Measurements from ENCODE around the gene FERD3L. TPM values are rescaled to one million over a fixed set of nuclear protein-coding genes. Genes with fewer than 3 reads are reported as not detected.

Gene FERD3L
- total and polyA plus RNA-seq, 3 donors from 2014 or later: not detected

- Histone ChIP-seq H3K27ac (no peak overlapping the region), H3K4me1 (peaks cover 4% of the 10 kb centered on the region), H3K9me3 (no peaks in the 10 kb centered on the region), H3K27me3 (no peaks in the 10 kb centered on the region), H3K4me3 (no peak overlapping the region), H3K36me3 (ENCODE audit: low read depth, missing control alignments) (no peaks in the 10 kb centered on the region)
- 42 to 45% methylated on average over 2 of the region's 2 CpGs for WGBS, 2 donors
- DNase-seq: no peak
- intact Hi-C loops (cut with DNase I; ENCODE audit: low total_unique reads): no loop called here
- no peak for TF ChIP-seq POLR2A (IDR thresholded peaks at IDR 0.05)
- no peak for TF ChIP-seq CTCF (IDR thresholded peaks at IDR 0.05)
Observed at GRCh38 chr7:19114551-19114855, 30.7 kb downstream of the FERD3L start.

GRCh38 chr7:19113855-19114550 lies 31.2 kb downstream of the FERD3L start:
- Histone ChIP-seq H3K27ac (no peak overlapping the region), H3K27me3 (no peaks in the 10 kb centered on the region), H3K4me3 (no peak overlapping the region), H3K36me3 (ENCODE audit: low read depth, missing control alignments) (no peaks in the 10 kb centered on the region), H3K4me1 (peaks cover 4% of the 10 kb centered on the region), H3K9me3 (no peaks in the 10 kb centered on the region)
- DNase-seq: no peak
- 41 to 47% methylated on average over 3 of the region's 3 CpGs for WGBS, 2 donors
- TF ChIP-seq POLR2A (IDR thresholded peaks at IDR 0.05): no peak
- no peak for TF ChIP-seq CTCF (IDR thresholded peaks at IDR 0.05)
- intact Hi-C loops (cut with DNase I; ENCODE audit: low total_unique reads): no loop called here

GRCh38 chr7:19113002-19113350 lies 32.2 kb downstream of the FERD3L start:
- no peaks in the 10 kb centered on the region for H3K27me3 ChIP-seq
- intact Hi-C loops (cut with DNase I; ENCODE audit: low total_unique reads): no loop called here

GRCh38 chr7:19112274-19113001 lies 32.8 kb downstream of the FERD3L start:
- DNase-seq: no peak

More at GRCh38 chr7:19113002-19113350, 32.2 kb downstream of the FERD3L start:
- no peak for TF ChIP-seq CTCF (IDR thresholded peaks at IDR 0.05)
- no peak for TF ChIP-seq POLR2A (IDR thresholded peaks at IDR 0.05)
- Histone ChIP-seq H3K9me3 (no peaks in the 10 kb centered on the region), H3K36me3 (ENCODE audit: low read depth, missing control alignments) (no peaks in the 10 kb centered on the region), H3K4me1 (peaks cover under 1% of the 10 kb centered on the region), H3K4me3 (no peak overlapping the region), H3K27ac (no peak overlapping the region)
- 52 to 68% methylated on average over 4 of the region's 4 CpGs for WGBS, 2 donors
- no peak for DNase-seq

More at GRCh38 chr7:19112274-19113001, 32.8 kb downstream of the FERD3L start:
- H3K9me3 ChIP-seq: no peaks in the 10 kb centered on the region
- peak overlapping the region in 1 of 2 donors; percentile 6 for H3K4me3 ChIP-seq
- TF ChIP-seq POLR2A (IDR thresholded peaks at IDR 0.05): no peak
- TF ChIP-seq CTCF (IDR thresholded peaks at IDR 0.05): no peak
- intact Hi-C loops (cut with DNase I; ENCODE audit: low total_unique reads): no loop called here
- H3K27ac ChIP-seq: no peak overlapping the region
- H3K36me3 ChIP-seq (ENCODE audit: low read depth, missing control alignments): no peaks in the 10 kb centered on the region
- 44% methylated on average over 40 to 42 of the region's 42 CpGs for WGBS, 2 donors
- H3K4me1 ChIP-seq: peaks cover 6% of the 10 kb centered on the region
- no peaks in the 10 kb centered on the region for H3K27me3 ChIP-seq
